ENCODE measurements around the gene CNFN.

Gene CNFN

DNA sequence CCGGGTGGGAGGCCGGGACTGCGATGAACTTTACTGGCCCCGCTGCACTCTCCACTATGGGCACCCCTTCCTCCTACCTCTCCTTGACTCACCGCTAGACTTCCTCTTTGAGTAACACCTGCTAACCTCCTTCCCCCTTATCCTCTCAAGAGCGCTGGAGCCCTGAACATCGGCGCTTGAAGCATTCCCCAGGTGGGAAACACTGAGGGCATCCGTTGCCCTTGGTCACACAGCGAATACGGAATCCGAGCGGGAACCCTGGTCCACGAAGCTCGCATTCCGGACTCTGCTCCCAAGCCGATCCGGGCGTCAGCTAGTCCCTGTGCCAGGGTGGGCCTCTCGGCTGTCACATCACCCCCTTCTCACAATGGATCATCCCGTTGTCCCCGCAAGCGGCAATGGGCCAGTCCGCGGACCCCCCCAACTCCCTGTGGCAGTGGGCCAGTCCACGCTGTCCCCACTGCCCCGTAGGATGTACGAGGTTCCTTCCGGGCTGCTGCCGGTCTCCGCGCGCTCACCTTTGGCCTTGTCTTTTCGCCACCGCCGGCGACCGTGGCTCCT is 32.9 kb upstream of the CNFN start:
- no peaks in the 10 kb centered on the region for H3K4me1 ChIP-seq (ENCODE audit: insufficient read depth, low read length)
- H3K4me3 ChIP-seq (ENCODE audit: low read length), result peak overlapping the region; percentile 60
- no peak overlapping the region for H3K9ac ChIP-seq (ENCODE audit: low read depth, low read length)
- no peaks in the 10 kb centered on the region for H3K36me3 ChIP-seq (ENCODE audit: insufficient read depth, low read length)
- 5% methylated on average over 38 of the region's 38 CpGs for WGBS
- H3K27me3 ChIP-seq (ENCODE audit: insufficient read depth, low read length), result peaks cover 58% of the 10 kb centered on the region
- H3K27ac ChIP-seq (ENCODE audit: low read depth, low read length), result no peak overlapping the region
- H3K9me3 ChIP-seq (ENCODE audit: insufficient read depth, low read depth, low read length), result no peaks in the 10 kb centered on the region

- H3K4me1 ChIP-seq (ENCODE audit: insufficient read depth, low read length), result no peaks in the 10 kb centered on the region
- WGBS, result 80% methylated on average over 17 of the region's 17 CpGs
- peak overlapping the region; percentile 60 for H3K4me3 ChIP-seq (ENCODE audit: low read length)
- H3K27ac ChIP-seq (ENCODE audit: low read depth, low read length), result no peak overlapping the region
- no peak overlapping the region for H3K9ac ChIP-seq (ENCODE audit: low read depth, low read length)
- no peaks in the 10 kb centered on the region for H3K9me3 ChIP-seq (ENCODE audit: insufficient read depth, low read depth, low read length)
- H3K27me3 ChIP-seq (ENCODE audit: insufficient read depth, low read length), result peaks cover 58% of the 10 kb centered on the region
- no peaks in the 10 kb centered on the region for H3K36me3 ChIP-seq (ENCODE audit: insufficient read depth, low read length)
These were observed 32.2 kb upstream of the CNFN start for GRCh38 chr19:42422092-42422900.

DNA sequence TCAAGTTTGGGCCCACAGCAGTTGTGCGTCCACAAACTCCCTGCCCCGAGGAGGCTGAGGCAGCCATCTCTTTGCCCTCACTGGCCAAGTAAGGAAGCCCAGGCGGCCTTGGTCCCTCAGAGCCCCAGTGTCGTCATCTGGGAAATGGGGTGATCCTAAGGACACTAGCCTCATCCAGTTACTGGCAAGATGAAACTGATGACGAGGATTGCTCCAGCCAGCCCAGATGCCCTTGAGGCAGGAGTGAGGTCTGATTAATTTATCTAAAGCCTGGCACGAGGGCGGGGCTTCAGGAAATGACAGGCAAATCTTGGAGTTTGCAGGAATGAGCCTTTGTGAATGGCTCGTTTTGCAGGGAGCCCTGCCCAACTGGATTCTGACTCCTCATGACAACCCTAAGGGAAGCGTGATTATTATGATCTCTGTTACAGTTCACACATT is 31.5 kb upstream of the CNFN start:
- Histone ChIP-seq H3K4me3 (ENCODE audit: low read length) (no peak overlapping the region), H3K27ac (ENCODE audit: low read depth, low read length) (no peak overlapping the region), H3K9ac (ENCODE audit: low read depth, low read length) (no peak overlapping the region), H3K36me3 (ENCODE audit: insufficient read depth, low read length) (no peaks in the 10 kb centered on the region), H3K27me3 (ENCODE audit: insufficient read depth, low read length) (peaks cover 58% of the 10 kb centered on the region), H3K9me3 (ENCODE audit: insufficient read depth, low read depth, low read length) (no peaks in the 10 kb centered on the region), H3K4me1 (ENCODE audit: insufficient read depth, low read length) (no peaks in the 10 kb centered on the region)
- 89% methylated on average over 9 of the region's 9 CpGs for WGBS

DNA sequence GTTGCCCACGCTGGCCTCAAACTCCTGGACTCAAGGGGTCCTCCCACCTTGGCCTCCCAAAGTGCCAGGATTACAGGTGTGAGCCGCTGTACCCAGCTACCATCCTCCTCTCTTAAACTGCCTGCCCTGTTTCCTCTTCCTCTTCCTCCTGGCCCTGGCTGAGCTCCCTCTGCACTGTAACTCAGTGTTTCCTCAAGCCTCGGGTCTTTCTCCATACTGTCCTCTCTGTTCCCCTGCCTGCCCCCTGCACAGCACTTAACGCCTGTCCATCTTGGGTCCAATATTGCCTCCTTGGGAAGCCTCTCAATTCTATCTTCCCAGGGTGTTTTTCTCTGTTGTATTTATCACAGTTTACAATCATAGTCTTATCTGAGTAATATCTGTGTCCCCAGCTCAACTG is 31.0 kb upstream of the CNFN start:
- H3K4me1 ChIP-seq (ENCODE audit: insufficient read depth, low read length), result no peaks in the 10 kb centered on the region
- H3K4me3 ChIP-seq (ENCODE audit: low read length), result no peak overlapping the region
- H3K9ac ChIP-seq (ENCODE audit: low read depth, low read length), result no peak overlapping the region
- H3K9me3 ChIP-seq (ENCODE audit: insufficient read depth, low read depth, low read length), result no peaks in the 10 kb centered on the region
- 93% methylated on average over 4 of the region's 4 CpGs for WGBS
- H3K27ac ChIP-seq (ENCODE audit: low read depth, low read length), result no peak overlapping the region
- H3K36me3 ChIP-seq (ENCODE audit: insufficient read depth, low read length), result no peaks in the 10 kb centered on the region
- H3K27me3 ChIP-seq (ENCODE audit: insufficient read depth, low read length), result peaks cover 61% of the 10 kb centered on the region

DNA sequence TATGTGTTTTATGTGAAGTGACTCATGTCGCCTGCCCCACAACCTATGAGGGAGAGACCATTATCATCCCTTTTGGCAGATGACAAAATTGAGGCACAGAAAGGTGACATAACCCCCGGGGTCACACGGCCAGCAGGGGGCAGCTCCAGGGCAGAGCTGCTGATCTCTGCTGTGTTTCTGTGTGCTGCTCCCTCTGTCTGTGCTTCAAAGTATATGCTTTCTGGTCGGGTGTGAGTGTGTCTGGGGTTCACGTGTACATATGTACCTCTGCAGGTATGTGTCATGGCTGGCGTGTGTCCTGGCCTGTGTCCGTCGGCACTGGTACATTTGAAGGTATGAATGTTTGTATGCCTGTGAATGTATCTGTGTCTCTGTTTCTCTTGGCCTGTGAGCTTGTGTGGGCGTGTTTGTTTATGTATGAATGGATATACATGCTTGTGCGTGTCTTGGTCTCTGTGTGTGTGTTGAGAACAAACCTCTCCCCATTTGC is 30.0 kb upstream of the CNFN start:
- Histone ChIP-seq H3K4me1 (ENCODE audit: insufficient read depth, low read length) (no peaks in the 10 kb centered on the region), H3K9me3 (ENCODE audit: insufficient read depth, low read depth, low read length) (no peaks in the 10 kb centered on the region), H3K9ac (ENCODE audit: low read depth, low read length) (no peak overlapping the region), H3K36me3 (ENCODE audit: insufficient read depth, low read length) (no peaks in the 10 kb centered on the region), H3K4me3 (ENCODE audit: low read length) (no peak overlapping the region), H3K27ac (ENCODE audit: low read depth, low read length) (no peak overlapping the region), H3K27me3 (ENCODE audit: insufficient read depth, low read length) (peaks cover 53% of the 10 kb centered on the region)
- WGBS, result 62% methylated on average over 9 of the region's 10 CpGs

- Histone ChIP-seq H3K9me3 (ENCODE audit: insufficient read depth, low read depth, low read length) (no peaks in the 10 kb centered on the region), H3K4me3 (ENCODE audit: low read length) (no peak overlapping the region), H3K27me3 (ENCODE audit: insufficient read depth, low read length) (peaks cover 50% of the 10 kb centered on the region), H3K4me1 (ENCODE audit: insufficient read depth, low read length) (no peaks in the 10 kb centered on the region), H3K9ac (ENCODE audit: low read depth, low read length) (no peak overlapping the region), H3K27ac (ENCODE audit: low read depth, low read length) (no peak overlapping the region), H3K36me3 (ENCODE audit: insufficient read depth, low read length) (no peaks in the 10 kb centered on the region)
- 83% methylated on average over 6 of the region's 6 CpGs for WGBS
These were observed 29.2 kb upstream of the CNFN start for GRCh38 chr19:42419309-42419708.

GRCh38 chr19:42412661-42413076 is 22.6 kb upstream of the CNFN start:
- H3K4me3 ChIP-seq (ENCODE audit: low read length), result no peak overlapping the region
- H3K4me1 ChIP-seq (ENCODE audit: insufficient read depth, low read length), result 0 out of 2 replicates have a peak, but pooled peaks cover 8% of the 10 kb centered on the region
- H3K9ac ChIP-seq (ENCODE audit: low read depth, low read length), result no peak overlapping the region
- H3K9me3 ChIP-seq (ENCODE audit: insufficient read depth, low read depth, low read length), result no peaks in the 10 kb centered on the region
- no peaks in the 10 kb centered on the region for H3K36me3 ChIP-seq (ENCODE audit: insufficient read depth, low read length)
- peaks cover 19% of the 10 kb centered on the region for H3K27me3 ChIP-seq (ENCODE audit: insufficient read depth, low read length)
- no peak overlapping the region for H3K27ac ChIP-seq (ENCODE audit: low read depth, low read length)
- WGBS, result 79% methylated on average over 4 of the region's 4 CpGs

- H3K9me3 ChIP-seq (ENCODE audit: insufficient read depth, low read depth, low read length), result no peaks in the 10 kb centered on the region
- no peak overlapping the region for H3K9ac ChIP-seq (ENCODE audit: low read depth, low read length)
- H3K27ac ChIP-seq (ENCODE audit: low read depth, low read length), result no peak overlapping the region
These were observed 22.1 kb upstream of the CNFN start for GRCh38 chr19:42412227-42412626.

DNA sequence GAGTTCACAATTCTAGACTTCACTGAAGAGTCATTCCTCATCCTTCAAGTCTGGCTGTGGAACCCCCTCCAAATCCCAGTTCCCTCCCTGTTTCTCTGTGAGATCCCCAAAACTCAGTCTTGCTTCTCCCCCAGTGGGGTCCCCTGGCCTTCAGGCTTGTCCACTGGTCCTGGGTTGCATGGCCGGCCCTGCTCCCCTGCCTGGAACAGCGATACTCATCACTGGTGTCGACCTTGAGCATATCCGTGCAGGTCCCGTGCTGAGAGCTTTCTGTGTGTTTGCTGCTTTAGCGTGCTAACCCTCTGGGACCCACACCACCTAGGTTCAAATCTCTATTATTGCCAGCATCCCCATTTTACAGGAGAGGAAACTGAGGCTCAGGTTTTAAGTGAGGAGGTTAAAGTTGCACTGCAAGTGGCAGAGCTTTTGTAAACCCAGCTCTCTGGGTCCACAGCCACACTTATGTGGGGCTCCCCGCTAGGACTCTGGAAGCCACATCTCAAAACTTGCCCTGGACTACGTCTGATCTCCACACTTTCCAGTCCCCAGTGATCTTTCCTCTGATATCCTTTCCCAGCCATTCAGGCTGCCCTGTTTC is 21.6 kb upstream of the CNFN start:
- no peak overlapping the region for H3K27ac ChIP-seq (ENCODE audit: low read depth, low read length)
- H3K9me3 ChIP-seq (ENCODE audit: insufficient read depth, low read depth, low read length), result no peaks in the 10 kb centered on the region
- H3K4me3 ChIP-seq (ENCODE audit: low read length), result no peak overlapping the region
- 0 out of 2 replicates have a peak, but pooled peaks cover 8% of the 10 kb centered on the region for H3K4me1 ChIP-seq (ENCODE audit: insufficient read depth, low read length)
- H3K9ac ChIP-seq (ENCODE audit: low read depth, low read length), result no peak overlapping the region
- H3K36me3 ChIP-seq (ENCODE audit: insufficient read depth, low read length), result no peaks in the 10 kb centered on the region
- H3K27me3 ChIP-seq (ENCODE audit: insufficient read depth, low read length), result peaks cover 17% of the 10 kb centered on the region
- 92% methylated on average over 8 of the region's 8 CpGs for WGBS

More at GRCh38 chr19:42412227-42412626, 22.1 kb upstream of the CNFN start:
- H3K36me3 ChIP-seq (ENCODE audit: insufficient read depth, low read length), result no peaks in the 10 kb centered on the region
- WGBS, result 46% methylated on average over 7 of the region's 7 CpGs
- H3K27me3 ChIP-seq (ENCODE audit: insufficient read depth, low read length), result peaks cover 17% of the 10 kb centered on the region
- H3K4me3 ChIP-seq (ENCODE audit: low read length), result no peak overlapping the region
- H3K4me1 ChIP-seq (ENCODE audit: insufficient read depth, low read length), result 0 out of 2 replicates have a peak, but pooled peaks cover 8% of the 10 kb centered on the region

DNA sequence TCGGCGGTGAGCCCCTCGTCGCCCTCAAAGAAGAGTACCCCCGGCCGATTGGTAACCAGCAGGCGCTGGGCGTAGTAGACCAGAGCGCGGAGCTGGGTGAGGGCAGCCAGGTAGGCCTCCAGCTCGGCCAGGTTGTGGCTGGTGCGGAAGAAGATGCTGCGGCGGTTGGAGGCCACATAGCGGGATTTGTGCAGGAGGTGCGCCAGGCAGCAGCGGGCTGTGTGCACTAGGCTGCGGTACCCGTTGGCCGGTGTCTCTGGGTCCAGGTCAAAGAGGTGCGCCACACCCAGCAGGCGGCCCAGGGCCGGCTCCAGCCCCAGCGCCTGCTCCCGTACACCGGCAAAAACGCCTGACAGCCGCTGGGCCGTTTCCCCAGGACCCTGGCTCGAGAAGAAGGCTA is 20.3 kb upstream of the CNFN start:
- 95% methylated on average over 30 of the region's 30 CpGs for WGBS
- no peak overlapping the region for H3K9ac ChIP-seq (ENCODE audit: low read depth, low read length)
- H3K4me3 ChIP-seq (ENCODE audit: low read length), result no peak overlapping the region
- H3K27me3 ChIP-seq (ENCODE audit: insufficient read depth, low read length), result peaks cover 13% of the 10 kb centered on the region
- no peaks in the 10 kb centered on the region for H3K9me3 ChIP-seq (ENCODE audit: insufficient read depth, low read depth, low read length)
- 0 out of 2 replicates have a peak, but pooled peaks cover 8% of the 10 kb centered on the region for H3K4me1 ChIP-seq (ENCODE audit: insufficient read depth, low read length)
- H3K36me3 ChIP-seq (ENCODE audit: insufficient read depth, low read length), result no peaks in the 10 kb centered on the region
- H3K27ac ChIP-seq (ENCODE audit: low read depth, low read length), result no peak overlapping the region

- WGBS, result 90% methylated on average over 6 of the region's 6 CpGs
- Histone ChIP-seq H3K36me3 (ENCODE audit: insufficient read depth, low read length) (no peaks in the 10 kb centered on the region), H3K4me1 (ENCODE audit: insufficient read depth, low read length) (0 out of 2 replicates have a peak, but pooled peaks cover 8% of the 10 kb centered on the region), H3K9me3 (ENCODE audit: insufficient read depth, low read depth, low read length) (no peaks in the 10 kb centered on the region), H3K27ac (ENCODE audit: low read depth, low read length) (no peak overlapping the region), H3K9ac (ENCODE audit: low read depth, low read length) (no peak overlapping the region), H3K27me3 (ENCODE audit: insufficient read depth, low read length) (peaks cover 10% of the 10 kb centered on the region), H3K4me3 (ENCODE audit: low read length) (no peak overlapping the region)
These were observed 19.4 kb upstream of the CNFN start for GRCh38 chr19:42409477-42409876.

Data from HUES64 (cell line).